GM10847 (cell line): ENCODE measurements around the gene PNRC2.

Experiments
- POLR2A ChIP-seq: IDR thresholded peaks from 2 replicates; pipeline ENCODE4 v1.6.1; 2011; ENCODE audit not compliant: insufficient read length; ENCODE audit errors: extremely low read depth

PNRC2 gene

GRCh38 chr1:23967871-23968270, 8.2 kb downstream of the PNRC2 start:
- TF ChIP-seq POLR2A, result no peak

DNA sequence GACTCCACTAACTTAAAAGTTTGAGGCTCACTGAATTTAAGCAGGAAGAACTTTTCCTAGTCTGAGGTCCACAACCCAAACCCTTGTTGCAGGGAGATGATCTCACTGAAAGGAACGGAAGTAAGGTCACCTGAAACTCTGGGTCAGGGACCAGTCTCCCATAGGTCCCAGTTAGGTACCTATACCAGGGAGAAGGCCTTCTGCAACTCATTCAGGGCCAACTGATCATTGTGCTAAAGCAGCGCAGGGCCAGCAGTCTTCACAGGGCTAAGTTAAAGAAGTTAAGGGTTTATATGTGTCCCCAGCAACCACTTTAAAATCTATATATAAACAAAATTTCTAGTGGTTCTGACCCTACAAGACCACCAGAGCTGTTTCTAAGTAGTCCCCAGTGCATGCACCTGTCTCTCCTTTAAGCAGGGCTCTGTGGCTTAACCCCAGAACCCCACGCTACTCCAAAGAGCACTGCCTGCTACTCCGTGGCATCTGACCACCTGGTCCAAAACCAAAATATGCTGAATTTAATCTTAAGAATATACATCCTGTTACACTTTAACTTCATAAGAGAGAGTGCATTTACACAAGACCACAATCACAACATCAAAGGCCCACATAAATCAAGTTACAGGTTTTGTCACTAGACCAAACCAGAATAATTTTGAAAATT, 17.7 kb downstream of the PNRC2 start:
- no peak for TF ChIP-seq POLR2A

- TF ChIP-seq POLR2A, result no peak
Measured at GRCh38 chr1:23977854-23978191, 18.2 kb downstream of the PNRC2 start.

GRCh38 chr1:23978805-23979204, 19.2 kb downstream of the PNRC2 start:
- TF ChIP-seq POLR2A, result no peak

DNA sequence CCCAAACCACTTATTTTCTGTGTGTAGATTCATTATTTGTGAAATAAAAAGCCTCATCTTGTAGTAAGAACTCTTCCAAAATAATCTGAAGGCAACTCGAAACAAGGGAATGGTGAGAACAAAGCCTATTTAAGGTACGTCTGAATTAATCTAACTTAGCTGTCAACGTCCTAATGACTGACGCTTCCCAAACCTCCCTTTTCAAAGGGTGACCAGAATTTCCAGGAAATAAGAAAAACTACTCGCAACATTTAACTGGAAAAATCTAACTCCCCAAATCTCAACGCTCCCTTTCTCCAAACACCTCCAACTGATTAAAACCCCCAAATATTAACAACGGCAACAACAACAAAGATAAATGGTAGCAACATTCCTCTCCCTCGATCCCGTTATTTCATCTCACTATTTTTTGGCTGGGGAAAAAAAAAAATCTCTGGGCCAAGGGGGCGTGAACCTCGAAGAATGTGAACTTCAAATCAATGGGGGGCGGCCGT, 19.8 kb downstream of the PNRC2 start:
- no peak for TF ChIP-seq POLR2A

GRCh38 chr1:23979881-23980727, 20.5 kb downstream of the PNRC2 start, which contains the start of gene SRSF10:
SRSF10 (minus strand) TSS chr1:23980327; CDS start chr1:23980255, 72 bp downstream.
- peak; percentile 98 for TF ChIP-seq POLR2A

- TF ChIP-seq POLR2A, result no peak
Measured at GRCh38 chr1:23980728-23981070, 21.1 kb downstream of the PNRC2 start.

- TF ChIP-seq POLR2A, result no peak
Measured at GRCh38 chr1:23984417-23985186, 25.0 kb downstream of the PNRC2 start.

DNA sequence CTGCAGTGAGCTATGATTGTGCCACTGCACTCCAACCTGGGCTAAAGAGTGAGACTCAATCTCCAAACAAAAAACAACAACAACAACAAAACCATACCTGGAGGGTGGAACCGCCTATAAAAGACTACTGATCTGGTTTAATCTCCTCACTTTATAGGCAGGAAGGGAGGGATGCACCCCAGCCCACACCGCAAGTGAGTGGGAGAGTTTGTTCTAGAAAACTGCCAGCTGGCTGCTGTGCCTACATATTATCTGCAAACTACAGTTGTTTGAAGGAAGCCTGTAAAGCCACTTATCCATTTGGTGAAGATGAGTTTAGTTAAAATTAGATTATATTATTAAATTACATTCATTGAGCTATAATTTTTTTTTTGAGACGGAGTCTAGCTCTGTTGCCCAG, 29.6 kb downstream of the PNRC2 start:
- TF ChIP-seq POLR2A, result no peak

DNA sequence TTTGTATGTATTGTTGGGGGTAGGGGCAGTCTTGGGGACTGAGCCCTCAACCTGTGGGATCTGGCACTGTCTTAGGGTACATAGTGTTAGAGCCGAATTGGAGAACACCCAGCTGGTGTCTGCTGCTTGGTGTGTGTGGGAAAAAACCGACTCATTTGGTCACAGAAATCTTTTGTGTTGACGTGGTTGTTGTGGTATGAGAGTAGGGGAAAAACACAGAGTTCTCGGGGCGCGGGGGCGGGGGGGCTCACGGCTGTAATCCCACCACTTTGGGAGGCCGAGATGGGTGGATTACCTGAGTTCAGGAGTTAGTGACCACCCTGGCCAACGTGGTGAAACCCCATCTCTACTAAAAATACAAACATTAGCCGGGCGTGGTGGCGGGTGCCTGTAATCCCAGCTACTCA, 35.8 kb downstream of the PNRC2 start:
- TF ChIP-seq POLR2A, result no peak

- no peak for TF ChIP-seq POLR2A
Measured at GRCh38 chr1:23996700-23997229, 37.1 kb downstream of the PNRC2 start.

DNA sequence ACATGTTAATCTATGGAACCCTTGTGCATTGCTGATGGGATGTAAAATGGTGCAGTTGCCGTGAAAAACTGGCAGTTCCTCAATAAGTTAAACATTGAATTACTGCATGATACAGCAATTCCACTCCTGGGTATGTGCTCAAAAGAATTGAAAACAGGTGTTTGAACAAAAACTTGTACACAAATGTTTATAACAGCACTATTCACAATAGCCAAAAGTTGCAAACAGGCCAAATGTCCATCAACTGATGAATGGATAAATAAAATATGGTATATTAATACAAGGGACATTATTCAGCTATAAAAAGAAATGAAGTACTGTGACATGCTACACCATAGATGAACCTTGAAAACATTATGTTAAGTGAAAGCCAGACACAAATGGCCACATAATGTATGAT, 38.2 kb downstream of the PNRC2 start:
- no peak for TF ChIP-seq POLR2A

GRCh38 chr1:23999156-23999671, 39.6 kb downstream of the PNRC2 start:
- TF ChIP-seq POLR2A, result no peak

- no peak for TF ChIP-seq POLR2A
Measured at GRCh38 chr1:24002695-24003094, 43.1 kb downstream of the PNRC2 start.

DNA sequence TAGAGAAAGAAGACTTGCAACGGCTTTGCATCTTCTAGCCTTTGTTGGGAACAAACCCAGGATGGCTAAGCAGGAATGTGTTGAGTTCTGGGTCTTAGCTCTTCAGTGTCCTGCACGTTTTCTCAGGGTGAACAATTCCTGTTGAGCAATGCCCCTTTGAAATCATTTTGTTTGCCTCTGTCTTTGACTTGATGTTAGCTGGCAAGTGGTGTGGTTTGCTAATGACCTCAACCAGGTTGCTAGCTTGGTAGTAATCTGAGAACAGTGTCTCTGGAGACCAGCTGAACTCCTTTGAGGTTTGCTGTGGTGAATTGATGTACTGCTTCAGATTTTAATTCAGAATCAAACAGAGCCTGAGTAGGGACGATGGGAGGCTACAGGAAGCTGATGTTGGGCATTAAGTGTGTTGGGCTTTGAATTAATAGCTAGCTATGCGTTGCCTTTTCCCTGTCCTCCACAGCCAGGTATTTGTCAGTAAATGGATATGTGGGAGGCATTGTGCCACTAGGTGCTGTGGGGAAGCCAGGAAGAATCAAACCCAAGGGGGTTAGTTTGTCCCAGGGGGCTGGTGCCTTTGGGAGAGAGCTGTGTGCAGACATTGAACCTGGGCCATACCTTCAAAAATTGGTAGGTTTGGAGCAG, 43.8 kb downstream of the PNRC2 start:
- no peak for TF ChIP-seq POLR2A
